Peyer's patch (tissue), 4 donors: Measurements from ENCODE around the gene PCDHGC3.

Experiments used
- POLR2A ChIP-seq, 2 donors: fragments of 450-650 bp; IDR thresholded peaks; one replicate each; pipeline ENCODE4 v1.5.1; 2017; ENCODE audit warnings: antibody characterized with exemption in 2 of 2, mild to moderate bottlenecking in 2 of 2, moderate library complexity in 2 of 2
- TF ChIP-seq, protein P1 (sequence below), 6 experiments: fragments of 450-650 bp in 4 of 6; fragments of 200-600 bp in 2 of 6; sonication (generic) in 1 of 6; IDR thresholded peaks; one replicate each; pipeline ENCODE4 v1.5.1; 2017 to 2019; ENCODE audit warnings: antibody characterized with exemption in 6 of 6, mild to moderate bottlenecking in 3 of 6, moderate library complexity in 1 of 6

DNA sequence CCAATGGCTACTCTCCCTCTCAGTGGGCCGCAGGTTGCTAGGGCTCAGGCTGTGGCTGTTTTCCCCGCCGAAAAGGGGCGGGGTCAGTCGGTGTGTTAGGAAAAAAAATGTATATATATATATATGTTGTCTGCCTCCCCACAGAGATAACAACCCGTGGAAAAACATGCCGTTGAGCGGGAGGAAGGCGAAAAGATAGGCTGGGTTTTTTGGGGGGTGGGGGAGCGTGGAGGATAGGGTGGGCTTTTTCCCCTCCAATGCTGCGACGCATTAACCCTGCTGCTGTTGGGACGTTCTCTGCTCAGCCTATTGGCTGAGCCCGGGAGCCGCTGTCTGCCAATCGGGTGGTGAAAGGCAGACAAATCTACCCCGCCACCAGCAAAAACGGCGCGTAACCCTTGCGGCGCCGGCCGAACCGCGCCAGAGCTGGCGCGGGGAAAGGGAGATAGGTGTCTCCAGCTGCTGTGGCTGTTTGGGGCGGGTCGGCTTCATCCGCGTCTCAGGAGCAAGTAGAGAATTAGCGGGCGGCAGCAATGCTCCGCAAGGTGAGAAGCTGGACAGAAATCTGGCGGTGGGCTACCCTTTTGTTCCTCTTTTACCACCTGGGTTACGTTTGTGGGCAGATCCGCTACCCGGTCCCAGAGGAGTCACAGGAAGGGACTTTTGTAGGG is 9.0 kb downstream of the PCDHGC3 start, which contains the start of gene PCDHGC4:
- TF ChIP-seq, protein P1, sequence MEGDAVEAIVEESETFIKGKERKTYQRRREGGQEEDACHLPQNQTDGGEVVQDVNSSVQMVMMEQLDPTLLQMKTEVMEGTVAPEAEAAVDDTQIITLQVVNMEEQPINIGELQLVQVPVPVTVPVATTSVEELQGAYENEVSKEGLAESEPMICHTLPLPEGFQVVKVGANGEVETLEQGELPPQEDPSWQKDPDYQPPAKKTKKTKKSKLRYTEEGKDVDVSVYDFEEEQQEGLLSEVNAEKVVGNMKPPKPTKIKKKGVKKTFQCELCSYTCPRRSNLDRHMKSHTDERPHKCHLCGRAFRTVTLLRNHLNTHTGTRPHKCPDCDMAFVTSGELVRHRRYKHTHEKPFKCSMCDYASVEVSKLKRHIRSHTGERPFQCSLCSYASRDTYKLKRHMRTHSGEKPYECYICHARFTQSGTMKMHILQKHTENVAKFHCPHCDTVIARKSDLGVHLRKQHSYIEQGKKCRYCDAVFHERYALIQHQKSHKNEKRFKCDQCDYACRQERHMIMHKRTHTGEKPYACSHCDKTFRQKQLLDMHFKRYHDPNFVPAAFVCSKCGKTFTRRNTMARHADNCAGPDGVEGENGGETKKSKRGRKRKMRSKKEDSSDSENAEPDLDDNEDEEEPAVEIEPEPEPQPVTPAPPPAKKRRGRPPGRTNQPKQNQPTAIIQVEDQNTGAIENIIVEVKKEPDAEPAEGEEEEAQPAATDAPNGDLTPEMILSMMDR (IDR thresholded peaks at IDR 0.05), result no peak
- no peak for TF ChIP-seq POLR2A (IDR thresholded peaks at IDR 0.05)
